Amygdala (tissue), 56 donors: ENCODE results near the gene ZFP3.
A peak's percentile ranks its signal among the peaks of the same experiment; 100 is the strongest.
"Not testable (repeated sequence)": the region's sequence is repeated elsewhere in the genome, so short reads cannot be mapped to it uniquely, and the experiment has no call there.

Source experiments
- DNase-seq, 56 donors: peaks; one replicate each; lab custom pipeline; 2025; lab: John Stamatoyannopoulos, UW

ZFP3 gene

GRCh38 chr17:5075472-5075871, 2.8 kb upstream of the ZFP3 start:
- DNase-seq, result not testable (repeated sequence)

- not testable (repeated sequence) for DNase-seq
Measured at GRCh38 chr17:5077275-5077674, 992 bp upstream of the ZFP3 start.

- no peak for DNase-seq
Measured at GRCh38 chr17:5077781-5078105, 524 bp upstream of the ZFP3 start.

DNA sequence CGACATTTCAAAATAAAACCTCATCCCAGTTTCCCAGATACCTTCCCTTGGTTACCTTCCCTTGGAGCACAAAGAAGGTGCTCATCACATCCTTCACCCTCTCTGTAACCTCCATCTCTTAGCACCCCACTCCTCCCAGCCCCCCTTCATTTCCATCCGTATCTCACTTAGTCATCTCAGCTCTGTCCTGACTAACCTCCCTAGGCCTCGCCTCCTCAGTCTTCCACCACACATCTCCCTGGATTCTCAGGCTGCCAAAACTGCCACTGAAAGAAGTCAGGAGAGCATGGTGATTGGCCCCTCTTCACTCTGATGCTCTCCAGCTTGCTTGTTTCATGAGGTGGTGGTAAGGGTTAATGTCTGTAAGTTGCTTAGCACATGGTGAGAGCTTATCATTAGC, 2.3 kb downstream of the ZFP3 start:
- DNase-seq, result no peak

GRCh38 chr17:5092218-5093010, 14.1 kb downstream of the ZFP3 start:
- no peak for DNase-seq

DNA sequence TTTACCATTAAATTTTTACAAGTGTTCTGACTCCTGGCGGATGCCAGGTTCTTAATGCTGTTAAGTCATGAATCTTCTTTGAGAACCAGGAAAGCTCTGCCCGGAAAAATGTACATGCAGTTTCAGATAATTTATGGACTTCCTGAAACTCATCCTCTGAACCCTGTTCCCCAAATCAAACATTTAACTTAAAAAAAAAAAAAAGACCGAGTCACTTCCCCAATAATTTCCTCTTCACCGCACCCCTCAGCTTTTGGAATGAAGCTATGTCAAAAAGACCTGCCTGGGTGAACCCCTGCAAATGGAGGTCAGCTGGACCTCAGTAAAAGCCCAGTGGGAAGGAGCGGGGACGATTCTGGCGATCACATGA, 18.4 kb downstream of the ZFP3 start:
- DNase-seq, result no peak

GRCh38 chr17:5097101-5097834, 19.0 kb downstream of the ZFP3 start:
- peak in 25 of 56 donors; percentile 2 to 55 (median 10) for DNase-seq

GRCh38 chr17:5099271-5099670, 21.0 kb downstream of the ZFP3 start:
- no peak for DNase-seq

GRCh38 chr17:5100832-5101231, 22.6 kb downstream of the ZFP3 start:
- DNase-seq, result no peak

DNA sequence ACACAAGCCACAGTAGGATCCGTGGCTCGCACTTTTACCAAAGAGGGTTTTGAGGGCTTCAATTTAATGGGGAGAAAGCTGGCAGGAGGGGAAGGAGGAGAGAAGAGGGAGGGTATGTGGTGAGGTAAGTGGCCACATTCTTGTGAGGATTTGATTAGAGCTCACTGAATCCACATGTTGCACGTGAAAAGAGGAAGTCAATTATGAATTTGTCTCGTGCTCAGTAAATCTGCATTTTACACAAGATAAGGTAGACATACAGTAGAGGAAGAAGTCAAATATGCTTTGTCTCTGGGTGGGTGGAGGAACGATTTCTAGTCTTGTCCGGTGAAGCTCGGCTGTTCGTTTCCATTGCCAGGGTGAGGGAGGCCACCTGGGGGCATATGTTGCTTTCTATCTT, 32.5 kb downstream of the ZFP3 start:
- no peak for DNase-seq

GRCh38 chr17:5111402-5112204, 33.3 kb downstream of the ZFP3 start, which contains the start of gene ZNF232:
ZNF232 (minus strand) TSS chr17:5111878; CDS start chr17:5111822, 56 bp downstream.
- peak; percentile 50 to 95 (median 89) for DNase-seq

- peak in 4 of 56 donors; percentile 12 to 57 (median 36) for DNase-seq
Measured at GRCh38 chr17:5115673-5116651, 37.7 kb downstream of the ZFP3 start, which contains the start of gene USP6. USP6 (plus strand) TSS chr17:5116032; CDS start chr17:5130368, 14,336 bp downstream.

- no peak for DNase-seq
Measured at GRCh38 chr17:5118219-5118618, 40.0 kb downstream of the ZFP3 start.

DNA sequence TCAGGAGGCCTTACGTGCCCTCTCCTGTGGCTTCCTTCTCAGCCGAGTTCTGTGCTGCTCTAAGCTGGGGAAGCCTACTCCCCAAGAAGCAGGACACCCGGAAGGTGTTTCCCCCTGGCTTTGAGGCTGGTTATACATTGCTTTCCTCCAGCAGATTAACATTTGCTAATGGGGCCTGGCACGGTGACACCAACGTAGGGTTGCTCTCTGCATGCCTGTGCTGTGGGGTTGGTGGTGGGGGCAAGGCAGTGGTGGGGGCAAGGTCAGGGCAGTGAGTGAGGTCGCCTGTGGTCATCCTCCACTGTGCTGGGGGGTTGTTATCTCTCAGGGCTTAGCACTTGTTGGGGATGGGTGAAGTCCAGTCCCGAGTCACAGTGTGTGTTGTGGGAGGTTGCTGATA, 41.8 kb downstream of the ZFP3 start:
- DNase-seq, result no peak

DNA sequence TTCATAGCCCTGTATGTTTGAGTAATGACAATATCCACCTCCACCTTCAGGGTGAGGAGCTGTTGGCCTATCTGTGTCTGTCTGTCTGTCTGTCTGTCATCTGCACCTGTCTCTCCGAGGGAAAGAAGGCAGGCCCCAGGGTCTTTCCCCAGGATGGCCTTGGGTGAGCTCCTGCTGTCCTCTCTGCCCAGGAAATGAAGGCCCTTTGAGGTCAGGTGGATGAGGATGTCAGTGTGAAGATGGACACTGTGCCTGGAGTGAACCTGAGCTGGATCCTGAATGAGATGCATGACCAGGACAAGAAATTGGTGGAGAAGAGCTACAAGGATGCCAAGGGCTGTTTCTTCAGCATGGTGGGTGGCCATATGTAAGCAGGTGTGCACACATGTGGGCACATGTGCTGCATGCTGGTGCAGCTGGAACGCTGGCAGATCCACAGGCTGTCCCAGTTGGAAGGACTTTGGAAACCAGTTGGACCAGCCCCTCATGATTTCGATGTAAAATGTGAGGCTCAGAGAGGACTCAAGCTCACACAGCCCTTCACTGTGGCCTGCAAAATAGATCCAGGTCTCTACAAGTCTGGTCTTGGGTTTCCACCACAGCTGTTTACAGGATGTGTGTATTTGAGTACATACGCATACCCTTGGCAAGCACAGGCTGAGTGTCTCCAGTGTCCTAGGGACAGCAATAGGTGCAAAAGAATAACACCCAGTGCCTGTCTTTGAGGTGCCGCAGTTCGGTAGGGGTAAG, 42.3 kb downstream of the ZFP3 start:
- DNase-seq, result not testable (repeated sequence)

DNA sequence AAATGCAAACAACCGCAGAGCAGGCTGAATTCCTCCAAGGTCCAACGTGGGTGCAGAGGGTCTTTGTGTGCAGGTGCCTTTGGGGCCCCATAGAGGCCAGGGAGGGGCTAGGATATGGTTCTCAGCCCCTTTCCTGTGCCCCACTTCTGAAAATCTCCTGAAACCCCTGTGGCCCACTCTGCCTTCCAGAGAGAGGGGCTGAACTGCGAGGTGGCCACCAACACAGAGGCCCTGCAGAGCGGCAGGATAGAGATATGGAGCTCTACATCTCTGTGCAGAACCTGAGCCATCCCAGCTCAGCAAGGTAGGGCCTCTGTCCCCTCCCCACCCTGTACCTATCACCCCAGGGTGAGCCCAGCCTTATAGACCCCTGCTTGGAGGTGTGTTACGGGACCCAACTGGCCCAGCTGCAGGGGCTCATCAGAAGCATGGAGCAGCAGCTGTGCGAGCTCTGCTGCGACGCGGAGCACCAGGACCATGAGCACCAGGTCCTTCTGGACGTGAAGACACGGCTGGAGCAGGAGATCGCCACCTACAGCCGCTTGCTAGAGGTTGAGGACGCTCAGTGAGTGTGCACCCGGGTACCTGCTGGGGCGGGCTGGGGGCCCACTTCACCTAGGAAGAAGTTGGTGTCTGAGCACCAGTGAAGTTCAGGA, 43.0 kb downstream of the ZFP3 start:
- DNase-seq, result no peak

DNA sequence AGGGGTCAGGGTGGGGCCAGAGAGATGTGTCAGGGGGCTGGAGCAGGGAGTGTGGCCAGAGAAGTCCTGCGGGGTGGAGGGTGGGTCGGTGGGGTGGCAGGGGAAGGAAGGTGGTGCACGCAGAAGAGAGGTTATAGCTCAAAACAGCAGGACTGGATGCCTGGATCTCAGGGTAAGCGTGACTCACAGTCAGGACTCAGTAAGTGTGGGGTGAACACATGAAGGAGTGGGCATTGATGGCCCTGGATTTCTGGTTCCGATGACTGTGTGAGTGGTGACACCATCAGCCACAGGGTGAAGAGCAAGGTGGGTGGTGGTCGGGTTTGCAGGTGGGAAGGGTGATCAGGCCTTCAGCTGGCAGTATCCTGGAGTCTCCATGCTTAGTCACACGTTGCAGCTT, 43.8 kb downstream of the ZFP3 start:
- DNase-seq, result not testable (repeated sequence)

DNA sequence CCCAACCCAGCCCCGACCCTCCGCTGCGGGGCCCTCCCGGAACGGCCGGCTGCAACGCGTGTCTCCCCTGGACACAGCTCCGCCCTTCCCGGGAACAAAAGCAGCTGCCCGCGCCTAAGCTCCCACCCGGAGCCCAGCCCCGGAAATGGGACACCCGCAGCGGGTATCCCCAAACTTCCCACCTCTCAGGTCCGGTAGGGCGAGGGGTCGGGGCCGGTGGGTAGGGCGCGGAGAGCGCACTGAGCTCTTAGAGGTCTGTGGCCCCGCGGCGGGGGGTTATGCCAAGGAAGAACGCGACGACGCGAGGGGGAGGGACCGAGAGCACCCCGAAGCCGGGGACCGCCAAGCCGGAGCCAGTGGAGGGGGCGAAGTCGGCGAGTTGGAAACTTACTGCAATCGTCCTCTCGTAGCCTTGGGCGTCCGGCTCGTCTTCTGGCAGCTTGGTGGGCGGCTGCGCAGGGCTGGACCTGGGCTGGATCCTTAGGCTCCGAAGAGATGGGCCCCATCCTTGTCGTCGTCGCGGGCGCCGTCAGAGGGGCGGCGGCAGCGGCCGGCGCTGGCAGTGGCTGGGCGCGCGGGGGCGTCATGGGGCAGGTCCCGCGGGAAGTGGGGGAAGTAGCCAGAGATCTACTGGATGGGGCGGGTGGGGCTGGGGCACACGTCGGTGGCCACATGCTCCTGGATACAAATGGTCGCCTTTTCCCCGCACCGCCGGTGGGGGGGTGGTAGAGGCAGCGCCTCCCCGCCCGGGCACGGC, 44.5 kb downstream of the ZFP3 start:
- DNase-seq, result peak in 20 of 56 donors; percentile 6 to 55 (median 26)
